HepG2 (cell line): ENCODE measurements around the gene TMEM184B. TPM values are rescaled to one million over a fixed set of nuclear protein-coding genes. Genes with fewer than 3 reads are reported as not detected.

ENCODE experiments used
- ATAC-seq: fragments of 200-7000 bp; cut with Tn5 transposase; 3 replicates; pipeline ENCODE4 v1.9.1; 2020; ENCODE audit warnings: mild to moderate bottlenecking, moderate library complexity
- BruUV-seq: library from RNA; stranded (reverse); fragments of 400-500 nt; replicated peaks from 2 replicates; lab custom pipeline; 2021; lab: Mats Ljungman, UMichigan
- CTCF ChIA-PET: fragments of 300-600 bp; formaldehyde crosslinking; extraction: SDS; loops from one replicate; lab custom pipeline; 2021; ENCODE audit warnings: low total read pairs, inconsistent platforms, low intra/inter-chr PET ratio; lab: Yijun Ruan, JAX
- POLR2A ChIA-PET: fragments of 350-600 bp; sonication (Branson Sonifier 250); formaldehyde crosslinking; loops from one replicate; lab custom pipeline; 2020; ENCODE audit warnings: antibody characterized with exemption, inconsistent platforms; lab: Yijun Ruan, JAX
- DNase-seq: peaks from one replicate; pipeline ENCODE4 v3.0.0-alpha.2; 2015; ENCODE audit warnings: low spot score
- FAIRE-seq: peaks from 3 replicates; lab custom pipeline; 2011; peaks lifted over from hg19 to GRCh38; lab: Jason Lieb, UNC
- H2AFZ ChIP-seq: one replicate; pipeline ENCODE4 v1.6.1; 2011; ENCODE audit warnings: low read length, inconsistent platforms
- H3K27ac ChIP-seq: fragments of 300-600 bp; 3 replicates; pipeline ENCODE4 v1.8.0; 2011; ENCODE audit warnings: mixed run types, mild to moderate bottlenecking, mixed read lengths, low read length, inconsistent platforms; ENCODE audit not compliant: insufficient read depth; ENCODE audit errors: extremely low read length
- H3K27me3 ChIP-seq, 2 experiments: fragments of 200-600 bp in 1 of 2; 2 replicates in 1 of 2; 3 replicates in 1 of 2; pipeline versions ENCODE4 v1.6.0 to v1.8.0; 2011; ENCODE audit warnings: low read length in 2 of 2, mild to moderate bottlenecking in 2 of 2, moderate library complexity in 2 of 2, inconsistent platforms in 1 of 2; ENCODE audit not compliant: insufficient read depth in 2 of 2, control insufficient read depth in 1 of 2
- H3K36me3 ChIP-seq, 2 experiments: fragments of 200-600 bp in 1 of 2; replicated peaks in 1 of 2; 2 replicates in 1 of 2; 3 replicates in 1 of 2; pipeline versions ENCODE4 v1.5.1 to v1.8.0; 2011; ENCODE audit warnings: low read length in 2 of 2, inconsistent platforms in 1 of 2; ENCODE audit not compliant: insufficient read depth in 2 of 2, control insufficient read depth in 1 of 2
- H3K4me1 ChIP-seq: 2 replicates; pipeline ENCODE4 v1.5.1; 2012; ENCODE audit warnings: low read length, inconsistent platforms; ENCODE audit not compliant: insufficient read depth
- H3K4me2 ChIP-seq: 2 replicates; pipeline ENCODE4 v1.6.0; 2011; ENCODE audit warnings: low read depth, low read length, inconsistent platforms
- H3K4me3 ChIP-seq, 3 experiments: fragments of 200-600 bp in 1 of 3; sonication (generic), shearing (Covaris generic) in 1 of 3; replicated peaks in 1 of 3; 2 replicates each; pipeline ENCODE4 v1.5.1; 2011 to 2016; ENCODE audit warnings: low read length in 3 of 3, inconsistent platforms in 2 of 3, low read depth in 2 of 3, mild to moderate bottlenecking in 2 of 3, control low read depth in 1 of 3, mixed read lengths in 1 of 3; ENCODE audit not compliant: insufficient read depth in 1 of 3
- H3K79me2 ChIP-seq: one replicate; pipeline ENCODE4 v1.6.1; 2011; ENCODE audit warnings: low read length, inconsistent platforms; ENCODE audit not compliant: insufficient read depth
- H3K9ac ChIP-seq: 2 replicates; pipeline ENCODE4 v1.6.0; 2011; ENCODE audit warnings: mild to moderate bottlenecking, low read depth, low read length, inconsistent platforms; ENCODE audit not compliant: insufficient read depth
- H3K9me3 ChIP-seq: 2 replicates; pipeline ENCODE4 v1.5.1; 2012; ENCODE audit warnings: mild to moderate bottlenecking, low read length
- H4K20me1 ChIP-seq: 2 replicates; pipeline ENCODE4 v1.6.0; 2011; ENCODE audit warnings: inconsistent platforms, mild to moderate bottlenecking, low read length, moderate library complexity; ENCODE audit not compliant: insufficient read depth
- ATF7-NPFF ChIP-seq: sonication (generic); formaldehyde crosslinking; IDR thresholded peaks from 2 replicates; pipeline ENCODE4 v1.8.1; 2023; ENCODE audit warnings: mild to moderate bottlenecking, low read depth, missing genetic modification reagents, moderate library complexity
- EZH2 ChIP-seq: conservative IDR thresholded peaks from 2 replicates; pipeline ENCODE4 v1.6.1; 2012; ENCODE audit warnings: mild to moderate bottlenecking, low read depth, low read length, moderate library complexity
- GLI4 ChIP-seq: sonication (generic); formaldehyde crosslinking; IDR thresholded peaks from 2 replicates; pipeline ENCODE4 v1.5.1; 2020; ENCODE audit warnings: missing genetic modification reagents, mild to moderate bottlenecking, moderate library complexity, borderline replicate concordance
- HOXA3 ChIP-seq: sonication (generic); formaldehyde crosslinking; IDR thresholded peaks from 2 replicates; pipeline ENCODE4 v1.5.0; 2020; ENCODE audit warnings: missing genetic modification reagents
- MAFK ChIP-seq, 2 experiments: IDR thresholded peaks in 1 of 2; conservative IDR thresholded peaks in 1 of 2; 2 replicates each; pipeline ENCODE4 v1.6.1; 2011; ENCODE audit warnings: improper control_type of control experiment in 2 of 2, low read length in 2 of 2
- TAF1 ChIP-seq: sonication (generic); formaldehyde crosslinking; IDR thresholded peaks from 2 replicates; pipeline ENCODE4 v1.4.0; 2020; ENCODE audit warnings: missing genetic modification reagents
- TBX2 ChIP-seq: sonication (generic); formaldehyde crosslinking; IDR thresholded peaks from 2 replicates; pipeline ENCODE4 v1.5.0; 2020; ENCODE audit warnings: missing genetic modification reagents, mild to moderate bottlenecking, borderline replicate concordance
- ZBTB3 ChIP-seq: sonication (generic); formaldehyde crosslinking; IDR thresholded peaks from 2 replicates; pipeline ENCODE4 v1.4.0; 2020; ENCODE audit warnings: low read depth, mild to moderate bottlenecking, moderate library complexity, missing genetic modification reagents, borderline replicate concordance
- ZNF282 ChIP-seq: fragments of 450-650 bp; IDR thresholded peaks from 2 replicates; pipeline ENCODE4 v1.6.1; 2018; ENCODE audit not compliant: partially characterized antibody
- ZNF441 ChIP-seq: sonication (generic); formaldehyde crosslinking; IDR thresholded peaks from 2 replicates; pipeline ENCODE4 v1.7.0; 2021; ENCODE audit warnings: missing genetic modification reagents, borderline replicate concordance
- ZSCAN21 ChIP-seq: sonication (generic); formaldehyde crosslinking; IDR thresholded peaks from 2 replicates; pipeline ENCODE4 v1.8.0; 2022; ENCODE audit warnings: mild to moderate bottlenecking, missing genetic modification reagents, moderate library complexity, borderline replicate concordance
- ZSCAN25 ChIP-seq: sonication (generic); formaldehyde crosslinking; IDR thresholded peaks from 2 replicates; pipeline ENCODE4 v1.8.0; 2022; ENCODE audit warnings: mild to moderate bottlenecking, missing genetic modification reagents
- WGBS: methylation state at CpG from one replicate; pipeline ENCODE4 v1.1.6; 2017; ENCODE audit warnings: low lambda C conversion rate; 5-methylcytosine and 5-hydroxymethylcytosine counted together
- in situ Hi-C: cut with HindIII; loops from 2 replicates; pipeline ENCODE4 v1.10.0; 2017; ENCODE audit warnings: low pct_unique_long_range_greater_than_20kb; ENCODE audit not compliant: extremely low pct_ligation_motif_present
- intact Hi-C: fragments of 100-400 bp; cut with micrococcal nuclease; formaldehyde crosslinking; loops from one replicate; pipeline ENCODE4 v1.10.0; 2022; ENCODE audit not compliant: unreplicated experiment
- polyA plus RNA-seq, 8 experiments: library from polyadenylated mRNA; depleted of rRNA in 3 of 8; stranded (reverse) in 7 of 8; unstranded in 1 of 8; fragments of >200 nt; fragmentation: Illumina TruSeq in 4 of 8; extraction: Trizol in 4 of 8; gene quantifications; 2 replicates each; pipeline versions ENCODE4 v1.2.1 to v1.2.3, GENCODE V29; 2011 to 2016; ENCODE audit warnings: low read depth in 4 of 8, missing spikeins in 1 of 8, mixed read lengths in 1 of 8; ENCODE audit not compliant: insufficient read depth in 1 of 8
- total RNA-seq, 5 experiments: library from RNA; depleted of rRNA; stranded (reverse); fragments of >200 nt; fragmentation: Illumina TruSeq; extraction: Trizol; gene quantifications; 2 replicates each; pipeline ENCODE4 v1.2.3, GENCODE V29; 2016; ENCODE audit warnings: low read depth in 1 of 5
- TF ChIP-seq, protein P1 (sequence below): sonication (generic); formaldehyde crosslinking; IDR thresholded peaks from 2 replicates; pipeline ENCODE4 v1.8.0; 2022; ENCODE audit warnings: missing genetic modification reagents, mild to moderate bottlenecking, moderate library complexity, borderline replicate concordance
- TF ChIP-seq, protein P2 (sequence below): sonication (generic); formaldehyde crosslinking; IDR thresholded peaks from 2 replicates; pipeline ENCODE4 v1.5.0; 2020; ENCODE audit warnings: mild to moderate bottlenecking, missing genetic modification reagents
- TF ChIP-seq, protein P3 (sequence below): IDR thresholded peaks from 2 replicates; pipeline ENCODE4 v1.6.1; 2016; ENCODE audit warnings: missing compliant biosample characterization, missing genetic modification reagents, borderline replicate concordance
- TF ChIP-seq, protein P4 (sequence below): sonication (generic); formaldehyde crosslinking; IDR thresholded peaks from 2 replicates; pipeline ENCODE4 v1.5.0; 2020; ENCODE audit warnings: mild to moderate bottlenecking, missing genetic modification reagents, borderline replicate concordance

Gene TMEM184B
- total and polyA plus RNA-seq, 2 of the 13 experiments (the other 11 are each of a cell fraction or from before 2014, with no cell fraction given) = 15.9 to 16.0 TPM

DNA sequence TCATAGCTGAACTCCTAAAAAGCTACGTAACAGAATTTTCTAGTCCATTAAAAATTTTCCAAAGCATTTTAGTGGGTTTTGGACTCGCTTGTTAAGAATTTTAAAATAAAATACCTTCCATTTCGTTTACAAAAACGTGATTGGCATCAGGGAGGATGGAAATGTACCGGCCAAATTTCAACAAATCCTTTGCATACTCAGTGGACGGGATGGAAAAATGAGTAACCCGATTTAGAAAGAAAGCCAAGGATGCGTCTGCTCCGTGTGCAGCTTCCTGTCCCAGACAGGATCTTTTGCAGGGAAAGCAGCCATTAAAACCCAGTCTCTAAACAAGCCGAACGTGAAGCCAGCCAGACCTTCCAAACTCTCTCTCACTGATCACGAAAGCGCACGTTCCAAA is 15.6 kb downstream of the TMEM184B start (continued):
- TF ChIP-seq, protein P1, sequence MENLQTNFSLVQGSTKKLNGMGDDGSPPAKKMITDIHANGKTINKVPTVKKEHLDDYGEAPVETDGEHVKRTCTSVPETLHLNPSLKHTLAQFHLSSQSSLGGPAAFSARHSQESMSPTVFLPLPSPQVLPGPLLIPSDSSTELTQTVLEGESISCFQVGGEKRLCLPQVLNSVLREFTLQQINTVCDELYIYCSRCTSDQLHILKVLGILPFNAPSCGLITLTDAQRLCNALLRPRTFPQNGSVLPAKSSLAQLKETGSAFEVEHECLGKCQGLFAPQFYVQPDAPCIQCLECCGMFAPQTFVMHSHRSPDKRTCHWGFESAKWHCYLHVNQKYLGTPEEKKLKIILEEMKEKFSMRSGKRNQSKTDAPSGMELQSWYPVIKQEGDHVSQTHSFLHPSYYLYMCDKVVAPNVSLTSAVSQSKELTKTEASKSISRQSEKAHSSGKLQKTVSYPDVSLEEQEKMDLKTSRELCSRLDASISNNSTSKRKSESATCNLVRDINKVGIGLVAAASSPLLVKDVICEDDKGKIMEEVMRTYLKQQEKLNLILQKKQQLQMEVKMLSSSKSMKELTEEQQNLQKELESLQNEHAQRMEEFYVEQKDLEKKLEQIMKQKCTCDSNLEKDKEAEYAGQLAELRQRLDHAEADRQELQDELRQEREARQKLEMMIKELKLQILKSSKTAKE (CRISPR knock-in tag) = no peak
- TF ChIP-seq GLI4 (CRISPR knock-in tag) = no peak
- TF ChIP-seq ZBTB3 (CRISPR knock-in tag) = no peak
- TF ChIP-seq TBX2 (CRISPR knock-in tag) = no peak
- no peak for TF ChIP-seq TAF1 (CRISPR knock-in tag)
- TF ChIP-seq, all 625 proteins: peak for 0

DNA sequence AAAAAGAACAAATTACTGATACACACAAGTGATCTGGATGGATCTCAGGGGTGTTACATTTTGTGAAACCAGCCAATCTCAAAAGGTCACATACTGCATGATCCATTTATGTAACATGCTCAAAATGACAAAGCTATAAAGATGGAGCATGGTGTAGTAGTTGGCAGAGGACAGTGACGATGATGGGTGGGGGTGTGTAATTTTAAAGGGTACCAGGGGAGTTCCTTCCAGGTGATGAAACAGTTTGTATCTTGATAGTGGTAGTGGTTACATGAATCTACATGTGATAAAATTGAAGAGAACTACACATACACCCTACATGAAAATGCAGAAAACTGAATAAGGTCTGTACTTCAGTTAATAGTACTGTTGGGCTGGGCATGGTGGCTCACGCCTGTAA is 17.1 kb downstream of the TMEM184B start:
- POLR2A ChIA-PET = no interaction called here
- no TSS peak for BruUV-seq
- Histone ChIP-seq H3K4me3 (no peak overlapping the region), H3K4me1 (peaks cover 24% of the 10 kb centered on the region), H3K4me2 (no peak overlapping the region), H3K27ac (no peak overlapping the region), H3K9me3 (no peaks in the 10 kb centered on the region), H3K9ac (no peak overlapping the region), H3K79me2 (peaks cover 16% of the 10 kb centered on the region), H3K27me3 (no peaks in the 10 kb centered on the region), H4K20me1 (no peaks in the 10 kb centered on the region), H2AFZ (no peak overlapping the region), H3K36me3 (no peaks in the 10 kb centered on the region)
- ATAC-seq (no peak), FAIRE-seq (no peak), DNase-seq (no peak)
- CTCF ChIA-PET = no interaction called here
- in situ Hi-C loops = no loop called here
- intact Hi-C loops = no loop called here
- 100% methylated on average over 2 of the region's 2 CpGs for WGBS
- TF ChIP-seq ZSCAN21 (CRISPR knock-in tag) (no peak), ZNF441 (CRISPR knock-in tag) (no peak), EZH2 (no peak), ZSCAN25 (no peak), HOXA3 (CRISPR knock-in tag) (no peak), ATF7-NPFF (CRISPR knock-in tag) (no peak), ZNF282 (no peak), MAFK (conservative IDR thresholded peaks at IDR 0.05 in 1 of 2, IDR thresholded peaks at IDR 0.05 in 1 of 2; ENCODE audit: low read length in 2 of 2) (no peak)
- TF ChIP-seq, protein P2, sequence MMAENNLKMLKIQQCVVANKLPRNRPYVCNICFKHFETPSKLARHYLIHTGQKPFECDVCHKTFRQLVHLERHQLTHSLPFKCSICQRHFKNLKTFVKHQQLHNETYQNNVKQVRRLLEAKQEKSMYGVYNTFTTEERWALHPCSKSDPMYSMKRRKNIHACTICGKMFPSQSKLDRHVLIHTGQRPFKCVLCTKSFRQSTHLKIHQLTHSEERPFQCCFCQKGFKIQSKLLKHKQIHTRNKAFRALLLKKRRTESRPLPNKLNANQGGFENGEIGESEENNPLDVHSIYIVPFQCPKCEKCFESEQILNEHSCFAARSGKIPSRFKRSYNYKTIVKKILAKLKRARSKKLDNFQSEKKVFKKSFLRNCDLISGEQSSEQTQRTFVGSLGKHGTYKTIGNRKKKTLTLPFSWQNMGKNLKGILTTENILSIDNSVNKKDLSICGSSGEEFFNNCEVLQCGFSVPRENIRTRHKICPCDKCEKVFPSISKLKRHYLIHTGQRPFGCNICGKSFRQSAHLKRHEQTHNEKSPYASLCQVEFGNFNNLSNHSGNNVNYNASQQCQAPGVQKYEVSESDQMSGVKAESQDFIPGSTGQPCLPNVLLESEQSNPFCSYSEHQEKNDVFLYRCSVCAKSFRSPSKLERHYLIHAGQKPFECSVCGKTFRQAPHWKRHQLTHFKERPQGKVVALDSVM (CRISPR knock-in tag) = no peak
- TF ChIP-seq, protein P3, sequence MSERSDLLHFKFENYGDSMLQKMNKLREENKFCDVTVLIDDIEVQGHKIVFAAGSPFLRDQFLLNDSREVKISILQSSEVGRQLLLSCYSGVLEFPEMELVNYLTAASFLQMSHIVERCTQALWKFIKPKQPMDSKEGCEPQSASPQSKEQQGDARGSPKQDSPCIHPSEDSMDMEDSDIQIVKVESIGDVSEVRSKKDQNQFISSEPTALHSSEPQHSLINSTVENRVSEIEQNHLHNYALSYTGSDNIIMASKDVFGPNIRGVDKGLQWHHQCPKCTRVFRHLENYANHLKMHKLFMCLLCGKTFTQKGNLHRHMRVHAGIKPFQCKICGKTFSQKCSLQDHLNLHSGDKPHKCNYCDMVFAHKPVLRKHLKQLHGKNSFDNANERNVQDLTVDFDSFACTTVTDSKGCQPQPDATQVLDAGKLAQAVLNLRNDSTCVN (CRISPR knock-in tag) = no peak
- TF ChIP-seq, protein P4, sequence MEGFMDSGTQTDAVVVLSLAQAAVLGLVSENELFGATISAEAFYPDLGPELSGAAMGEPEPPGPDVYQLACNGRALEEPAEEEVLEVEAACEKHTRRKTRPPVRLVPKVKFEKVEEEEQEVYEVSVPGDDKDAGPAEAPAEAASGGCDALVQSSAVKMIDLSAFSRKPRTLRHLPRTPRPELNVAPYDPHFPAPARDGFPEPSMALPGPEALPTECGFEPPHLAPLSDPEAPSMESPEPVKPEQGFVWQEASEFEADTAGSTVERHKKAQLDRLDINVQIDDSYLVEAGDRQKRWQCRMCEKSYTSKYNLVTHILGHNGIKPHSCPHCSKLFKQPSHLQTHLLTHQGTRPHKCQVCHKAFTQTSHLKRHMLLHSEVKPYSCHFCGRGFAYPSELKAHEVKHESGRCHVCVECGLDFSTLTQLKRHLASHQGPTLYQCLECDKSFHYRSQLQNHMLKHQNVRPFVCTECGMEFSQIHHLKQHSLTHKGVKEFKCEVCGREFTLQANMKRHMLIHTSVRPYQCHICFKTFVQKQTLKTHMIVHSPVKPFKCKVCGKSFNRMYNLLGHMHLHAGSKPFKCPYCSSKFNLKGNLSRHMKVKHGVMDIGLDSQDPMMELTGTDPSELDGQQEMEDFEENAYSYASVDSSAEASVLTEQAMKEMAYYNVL (CRISPR knock-in tag) = no peak
